NCI-H2196 treated with DMSO at 0.1 percent for 48 hours (cell line): Measurements from ENCODE around the gene LNP1.

Experiments
- DNase-seq: peaks from one replicate; lab custom pipeline; 2025; ENCODE audit not compliant: unreplicated experiment; lab: John Stamatoyannopoulos, UW

The LNP1 gene

DNA sequence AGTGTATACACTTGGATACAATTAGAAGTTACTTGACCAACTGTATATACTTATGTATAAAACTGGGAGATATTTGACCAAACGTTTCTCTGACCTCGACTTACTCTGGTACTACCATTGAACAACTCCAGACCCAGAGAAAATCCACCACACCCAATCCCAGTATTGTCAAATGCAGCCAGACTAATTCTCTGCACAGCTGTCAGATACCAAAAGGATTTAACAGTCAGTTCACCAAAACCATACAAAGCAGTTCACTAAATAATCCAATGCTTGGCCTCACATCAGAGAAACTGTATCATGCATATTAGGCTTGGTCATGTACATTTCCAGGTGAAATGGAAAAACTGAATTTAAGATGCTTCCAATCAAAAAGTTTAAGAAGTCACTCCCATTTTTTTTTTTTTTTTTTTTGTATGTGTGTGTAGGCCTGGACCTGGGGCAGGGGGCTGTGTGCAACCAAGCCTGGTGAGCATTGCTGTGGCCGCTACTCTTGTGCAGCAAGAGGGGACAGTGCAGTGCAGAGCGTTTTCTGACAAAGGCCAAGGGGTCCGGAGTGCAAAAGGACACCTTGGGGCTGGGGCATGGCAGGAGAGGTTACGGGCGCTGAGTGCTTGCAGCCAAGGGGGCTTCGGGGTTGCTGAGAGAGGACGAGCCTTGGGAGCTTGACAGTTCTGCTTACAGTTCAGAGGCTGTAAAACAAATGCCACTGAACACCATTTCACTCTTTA lies 1.8 kb upstream of the LNP1 start:
- no peak for DNase-seq

DNA sequence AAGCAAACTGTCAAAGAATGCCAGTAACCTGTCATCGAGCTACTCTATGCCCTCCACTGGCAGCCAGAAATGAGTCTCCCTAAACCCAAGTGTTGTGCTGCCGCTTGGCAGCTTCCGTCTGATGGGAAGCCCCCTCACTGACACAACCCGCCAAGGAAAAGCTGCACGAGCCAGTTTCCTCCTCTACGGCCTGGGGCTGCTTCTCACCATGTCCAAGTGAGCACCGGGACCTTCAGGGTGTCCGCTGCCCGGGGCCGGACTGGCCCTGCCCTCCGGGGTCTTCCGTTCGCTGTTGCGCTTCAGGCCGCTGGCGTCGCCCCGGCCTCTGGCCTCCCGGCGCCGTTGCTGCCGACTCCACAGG lies 940 bp upstream of the LNP1 start:
- no peak for DNase-seq

DNA sequence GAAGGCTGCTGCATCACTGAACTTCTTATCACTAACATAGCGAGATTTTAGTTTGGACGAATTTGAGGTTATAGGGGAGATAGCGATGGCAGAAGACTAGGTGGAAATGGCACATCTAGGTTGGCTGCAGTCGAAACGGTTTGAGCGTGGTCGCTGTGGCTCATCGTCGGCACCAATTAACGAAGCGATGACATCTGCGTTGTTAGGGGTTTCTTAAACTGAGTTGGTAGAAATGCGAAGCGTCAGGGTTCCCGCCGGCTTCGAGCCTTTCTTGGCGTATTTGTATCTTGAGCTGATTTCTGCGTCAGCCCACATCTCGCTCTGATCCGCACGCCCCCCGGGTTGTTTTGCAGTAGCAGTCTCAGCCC lies 319 bp downstream of the LNP1 start:
- DNase-seq: peak; percentile 73

DNA sequence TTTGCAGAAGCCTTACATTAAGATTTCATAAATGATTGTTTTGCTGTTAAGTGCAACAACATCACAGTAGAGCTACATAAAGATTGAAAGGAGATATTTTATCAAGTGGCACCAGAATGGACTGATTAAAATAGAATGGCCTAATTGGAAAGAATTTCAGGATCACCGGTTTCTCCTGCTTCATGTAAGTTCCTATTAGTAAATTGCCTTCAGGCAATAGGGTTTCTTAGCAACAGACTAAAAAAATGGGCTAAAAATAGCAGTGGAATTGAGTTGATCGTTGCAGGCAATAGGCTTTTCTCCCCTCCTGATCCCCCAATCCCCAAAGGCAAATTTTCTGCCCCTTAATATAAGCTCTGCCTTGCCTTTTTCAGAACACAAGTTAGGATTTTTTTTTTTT lies 917 bp downstream of the LNP1 start:
- DNase-seq: no peak

DNA sequence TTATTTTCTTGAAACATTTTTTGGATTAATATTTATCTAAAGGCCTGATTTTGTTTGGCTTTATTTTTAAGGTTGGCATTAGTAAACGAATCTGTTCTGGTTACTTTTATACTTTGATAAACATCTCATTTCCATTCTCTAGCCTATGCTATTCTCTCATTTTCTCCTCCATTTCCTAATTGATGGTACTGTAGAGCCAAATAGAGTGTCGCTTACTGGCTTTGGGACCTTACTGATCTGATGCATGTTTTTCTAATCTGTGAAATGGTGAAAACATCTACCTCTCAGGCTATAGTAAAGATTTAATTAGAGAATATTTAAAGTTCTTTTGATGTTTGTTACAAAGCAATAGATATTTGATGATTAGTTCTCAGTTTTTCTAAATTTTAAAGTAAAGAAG lies 1.6 kb downstream of the LNP1 start:
- no peak for DNase-seq

DNA sequence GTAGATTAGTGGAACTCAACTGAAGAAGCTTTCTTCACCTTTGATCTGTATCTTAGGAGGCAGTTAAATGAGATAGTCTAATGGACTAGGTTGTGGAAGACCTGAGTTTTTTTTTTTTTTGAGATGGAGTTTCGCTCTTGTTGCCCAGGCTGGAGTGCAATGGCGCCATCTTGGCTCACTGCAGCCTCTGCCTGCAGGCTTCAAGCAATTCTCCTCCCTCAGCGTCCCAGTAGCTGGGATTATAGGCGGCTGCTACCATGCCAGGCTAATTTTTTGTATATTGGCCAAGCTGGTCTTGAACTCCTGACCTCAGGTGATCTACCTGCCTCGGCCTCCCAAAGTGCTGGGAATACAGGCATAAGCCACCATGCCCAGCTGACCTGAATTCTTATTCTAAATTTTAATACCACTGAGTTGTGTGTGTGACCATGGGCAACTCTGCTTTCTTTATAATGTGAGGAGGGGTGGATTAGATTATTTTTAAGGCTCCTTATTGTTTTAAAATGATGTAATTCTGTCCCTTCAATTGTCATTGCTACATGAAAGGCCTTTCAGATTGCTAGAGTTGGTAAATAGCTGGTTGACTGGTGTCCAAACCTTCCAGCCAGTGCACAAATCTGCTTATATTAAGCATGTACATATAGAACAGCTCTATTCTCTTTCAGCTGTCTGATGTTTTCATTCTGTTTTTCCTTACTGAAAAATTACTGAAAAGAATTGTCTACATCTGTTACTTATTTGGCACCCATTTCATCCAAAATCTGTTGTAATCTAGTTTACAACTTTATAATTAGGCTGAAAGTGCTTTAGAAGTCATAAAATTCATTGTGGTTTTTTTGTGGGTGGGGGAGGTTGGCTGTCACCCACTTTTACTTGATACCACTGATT lies 2.3 kb downstream of the LNP1 start:
- DNase-seq: no peak

DNA sequence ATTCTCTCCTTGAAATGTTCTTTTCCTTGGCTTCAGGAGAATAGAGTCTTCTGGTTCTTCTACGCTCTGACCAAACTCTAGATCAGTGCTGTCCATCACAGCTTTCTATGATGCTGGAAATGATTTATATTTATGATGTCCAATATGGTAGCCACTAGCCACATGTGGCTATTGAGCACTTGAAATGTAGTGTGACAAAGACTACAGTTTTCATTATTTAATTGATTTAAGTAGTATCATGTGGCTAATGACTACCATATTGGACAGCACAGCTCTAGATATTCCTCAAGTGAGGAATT lies 2.9 kb downstream of the LNP1 start:
- DNase-seq: no peak

DNA sequence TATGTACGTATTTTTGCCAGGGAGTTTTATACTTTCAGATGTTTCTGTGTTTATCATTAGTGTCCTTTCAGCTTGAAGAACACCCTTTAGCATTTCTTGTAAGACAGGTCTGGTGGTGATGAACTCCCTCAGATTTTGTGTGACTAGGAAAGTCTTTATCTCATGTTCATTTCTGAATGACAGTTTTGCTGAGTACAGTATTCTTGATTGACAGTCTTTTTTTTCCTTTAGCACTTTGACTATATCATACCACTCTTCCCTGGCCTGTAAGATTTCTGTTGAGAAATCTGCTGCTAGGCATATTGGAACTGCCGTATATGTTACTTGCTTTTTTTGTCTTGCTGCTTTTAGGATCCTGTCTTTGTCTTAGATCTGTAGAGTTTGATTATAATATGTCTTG lies 5.8 kb downstream of the LNP1 start:
- DNase-seq: no peak

DNA sequence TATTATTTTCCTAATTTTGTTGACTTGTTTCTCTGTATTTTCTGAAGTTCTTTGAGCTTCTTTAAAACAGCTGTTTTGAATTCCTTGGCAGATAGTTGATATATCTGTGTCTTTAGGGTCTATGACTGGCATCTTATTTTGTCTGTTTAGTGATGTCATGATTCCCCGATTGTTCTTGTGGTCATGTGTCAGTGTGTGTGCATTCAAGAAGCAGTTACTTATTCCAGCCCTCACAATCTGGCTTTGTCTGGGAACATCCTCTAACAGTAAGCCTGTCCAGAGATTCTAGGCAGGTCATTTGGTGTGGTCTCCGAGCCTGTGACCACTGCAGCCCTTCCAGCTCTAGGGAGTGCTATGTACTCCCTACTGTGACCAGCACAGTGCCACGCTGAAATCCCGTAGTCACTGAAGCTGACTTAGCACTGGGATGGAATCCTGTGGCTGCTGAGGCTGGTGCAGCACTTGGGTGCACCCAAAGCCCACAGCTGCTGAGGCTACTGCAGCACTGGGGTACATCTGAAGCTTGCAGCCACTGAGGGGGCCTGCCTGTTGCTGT lies 6.7 kb downstream of the LNP1 start:
- no peak for DNase-seq

DNA sequence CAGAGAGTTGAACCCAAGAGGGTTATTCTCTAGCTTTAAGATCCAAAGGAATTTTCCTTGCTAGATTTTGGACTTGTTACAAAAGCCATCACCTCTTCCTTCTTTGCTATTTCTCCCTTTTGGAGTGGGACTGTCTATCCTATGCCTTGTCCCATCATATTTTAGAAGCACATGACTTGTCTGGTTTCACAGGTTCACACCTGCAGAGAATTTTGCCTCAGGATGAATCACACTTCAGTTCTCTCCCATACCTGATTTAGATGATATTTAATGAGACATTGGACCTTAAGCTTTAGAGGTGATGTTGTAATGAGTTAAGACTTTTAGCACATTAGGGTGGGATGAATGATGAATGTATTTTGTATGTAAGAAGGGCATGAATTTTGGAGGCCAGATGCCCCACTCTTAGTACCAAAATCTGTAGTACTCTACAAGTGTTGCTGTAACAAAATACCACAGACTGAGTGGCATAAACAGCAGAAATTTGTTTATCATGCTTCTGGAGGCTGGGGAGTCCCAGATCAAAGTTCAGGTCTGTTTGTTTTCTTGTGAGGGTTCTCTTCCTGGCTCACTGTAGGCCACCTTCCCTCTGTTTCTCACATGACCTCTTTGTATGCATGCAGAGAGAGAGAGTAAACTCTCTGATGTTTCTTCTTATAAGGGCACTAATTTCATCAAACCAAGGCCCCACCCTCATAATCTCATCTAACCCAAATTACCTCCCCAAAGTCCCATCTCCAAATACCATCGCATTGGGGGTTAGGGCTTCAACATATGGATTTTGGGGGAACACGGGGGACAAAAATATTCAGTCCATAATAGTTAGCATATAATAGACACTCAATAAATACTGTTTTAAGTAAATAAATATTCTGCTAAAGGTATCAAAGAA lies 10.0 kb downstream of the LNP1 start:
- DNase-seq: no peak

DNA sequence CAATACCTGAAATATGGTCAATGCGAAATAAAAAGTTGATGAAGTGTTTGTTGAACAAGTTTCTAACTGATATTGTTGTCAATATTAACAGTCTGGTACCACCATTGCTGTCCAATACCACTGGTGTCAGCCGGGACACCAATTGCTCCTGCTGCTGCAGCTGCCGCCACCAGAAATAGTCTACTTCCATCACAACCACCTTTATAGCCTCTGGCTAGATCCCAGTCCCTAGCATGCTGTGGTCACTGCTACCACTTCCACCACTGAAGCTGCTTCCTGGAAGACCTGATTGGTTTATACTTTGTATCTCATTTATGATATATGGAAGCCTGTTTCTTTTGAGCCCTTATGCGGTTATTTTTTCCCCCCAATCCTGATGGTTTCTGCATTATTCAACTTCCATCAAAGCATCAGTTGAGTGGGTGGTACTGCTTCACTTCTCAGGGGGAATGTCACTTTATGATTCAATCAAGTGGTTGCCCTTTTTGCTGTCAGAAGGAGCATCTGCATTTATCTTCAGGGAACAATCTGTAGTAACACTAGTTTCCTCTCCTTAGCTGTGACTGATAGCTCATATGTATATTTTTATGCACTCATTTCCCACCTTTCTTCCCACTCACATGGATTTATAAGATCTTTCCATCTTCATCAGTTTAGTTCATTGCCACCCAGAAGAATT lies 11.7 kb downstream of the LNP1 start:
- DNase-seq: no peak

DNA sequence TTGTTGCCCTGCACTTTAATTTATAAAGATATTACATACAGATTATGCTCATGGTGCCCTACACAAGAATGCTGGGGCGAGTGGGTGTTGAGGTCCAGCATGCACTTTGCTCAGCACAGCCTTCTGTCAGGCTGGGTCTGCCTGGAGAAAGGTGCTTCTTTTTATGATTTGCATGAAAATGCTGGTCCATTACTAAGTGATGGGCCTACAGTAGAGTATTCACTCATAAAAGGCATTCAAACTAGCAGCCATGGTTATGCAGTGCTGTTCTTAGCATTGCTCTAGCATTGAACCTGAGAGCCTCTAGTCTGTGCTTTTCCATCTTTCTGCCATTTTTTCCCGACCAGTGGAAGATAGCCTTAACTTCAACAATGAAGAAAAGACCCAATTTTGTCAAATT lies 12.3 kb downstream of the LNP1 start:
- DNase-seq: no peak

DNA sequence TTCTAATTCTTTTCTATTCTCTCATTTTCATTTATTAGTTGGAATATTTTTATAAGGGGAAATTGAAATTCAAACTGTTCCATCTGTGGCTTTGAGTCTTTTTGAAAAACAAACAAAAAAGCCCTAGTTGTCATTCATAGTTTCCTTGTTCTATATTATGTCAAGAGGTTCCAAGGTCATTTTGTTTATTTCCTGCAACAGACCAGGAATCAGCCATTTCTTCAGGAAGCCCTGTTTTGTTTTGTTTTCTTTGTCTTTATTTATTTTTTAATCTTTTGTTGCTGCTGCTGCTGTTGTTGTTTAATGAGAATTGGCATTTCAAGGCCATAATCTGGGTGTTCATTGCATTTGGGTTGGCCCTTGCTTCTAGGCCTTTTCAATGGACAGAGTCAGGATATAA lies 14.8 kb downstream of the LNP1 start:
- no peak for DNase-seq

DNA sequence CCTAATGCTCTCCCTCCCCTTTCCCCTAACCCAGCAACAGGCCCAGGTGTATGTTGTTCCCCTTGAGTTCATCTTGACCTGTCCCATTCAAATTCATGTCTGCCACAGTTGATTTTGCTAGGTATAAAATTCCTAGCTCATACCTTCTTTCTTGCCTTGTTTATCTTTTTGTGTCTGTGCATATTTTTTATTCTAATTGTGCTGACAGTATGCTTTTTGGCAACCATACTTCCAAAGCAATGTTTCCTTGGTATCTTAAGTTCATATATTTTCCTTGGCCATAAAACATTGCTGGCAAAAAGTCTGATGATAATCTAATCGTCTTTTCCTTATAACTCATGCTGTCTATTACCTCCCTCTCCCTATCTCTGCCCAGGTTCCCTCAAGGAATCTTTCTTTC lies 15.5 kb downstream of the LNP1 start:
- no peak for DNase-seq

DNA sequence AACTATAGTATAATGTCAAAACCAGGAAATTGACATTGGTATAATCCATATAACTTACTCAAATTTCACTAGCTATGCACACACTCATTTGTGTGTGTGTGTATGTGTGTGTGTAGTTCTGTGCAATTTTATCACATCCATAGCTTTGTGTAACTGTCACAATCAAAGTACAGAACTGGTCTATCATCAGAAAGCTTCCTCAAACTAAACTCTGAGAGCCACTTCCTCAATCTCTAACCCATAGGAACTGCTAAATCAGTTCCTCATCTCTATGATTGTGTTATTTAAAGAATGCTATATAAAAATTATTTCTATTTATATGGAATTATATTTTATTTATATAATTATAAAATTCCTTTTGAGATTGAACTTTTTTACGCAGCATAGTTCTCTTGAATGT lies 18.1 kb downstream of the LNP1 start:
- no peak for DNase-seq

DNA sequence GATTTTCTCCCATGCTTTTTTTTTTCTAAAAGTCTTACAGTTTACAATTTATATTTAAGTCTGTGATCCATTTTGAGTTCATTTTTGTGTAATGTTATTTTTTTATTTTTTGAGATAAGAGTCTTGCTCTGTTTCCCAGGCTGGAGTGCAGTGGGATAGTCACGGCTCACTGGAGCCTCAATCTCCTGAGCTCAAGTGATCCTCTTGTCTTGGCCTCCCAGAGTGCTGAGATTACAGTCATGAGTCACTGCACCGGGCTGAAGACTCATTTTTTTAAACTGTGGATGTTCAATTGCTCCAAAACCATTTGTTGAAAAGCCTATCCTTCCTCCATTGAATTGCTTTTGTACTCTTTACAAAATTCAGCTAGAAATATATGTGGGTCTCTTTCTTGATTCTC lies 19.5 kb downstream of the LNP1 start:
- no peak for DNase-seq

DNA sequence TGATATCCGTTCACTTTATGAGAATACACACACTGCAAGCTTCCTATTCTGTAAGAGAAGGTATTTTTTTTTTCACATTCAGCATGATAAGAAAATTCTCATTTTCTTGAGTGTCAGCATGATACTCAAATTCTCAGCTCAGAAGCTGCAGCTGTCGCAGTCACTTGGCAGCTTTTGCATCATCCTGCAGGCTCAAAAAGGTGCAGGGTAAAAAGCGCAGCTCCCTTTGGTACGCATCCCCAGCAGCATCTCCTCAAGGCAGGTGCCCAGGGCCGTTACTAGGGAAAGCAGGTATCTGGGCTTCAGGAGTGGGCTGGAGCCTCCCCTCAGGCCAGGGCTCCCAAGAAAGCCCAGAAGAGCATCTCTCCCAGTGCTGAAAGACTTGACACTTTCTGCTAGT lies 22.3 kb downstream of the LNP1 start:
- DNase-seq: no peak

DNA sequence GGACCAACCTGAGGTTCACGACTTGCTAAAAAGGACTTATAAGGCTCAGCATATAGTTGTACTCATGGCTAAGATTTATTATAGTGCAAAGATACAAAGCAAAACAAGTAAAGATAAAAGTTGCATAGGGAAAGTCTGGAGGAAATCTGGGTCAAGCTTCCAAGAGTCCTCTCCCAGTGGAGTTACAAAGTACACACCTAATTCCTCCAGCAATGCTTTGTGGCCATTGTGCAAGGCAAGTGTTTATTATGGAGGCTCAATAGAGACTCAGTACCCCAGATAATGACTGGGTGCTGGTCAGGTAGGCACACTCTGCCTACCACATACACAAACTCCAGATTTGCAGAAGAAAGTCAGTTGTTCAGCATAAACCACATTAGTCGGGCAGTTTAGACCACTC lies 22.9 kb downstream of the LNP1 start:
- no peak for DNase-seq

DNA sequence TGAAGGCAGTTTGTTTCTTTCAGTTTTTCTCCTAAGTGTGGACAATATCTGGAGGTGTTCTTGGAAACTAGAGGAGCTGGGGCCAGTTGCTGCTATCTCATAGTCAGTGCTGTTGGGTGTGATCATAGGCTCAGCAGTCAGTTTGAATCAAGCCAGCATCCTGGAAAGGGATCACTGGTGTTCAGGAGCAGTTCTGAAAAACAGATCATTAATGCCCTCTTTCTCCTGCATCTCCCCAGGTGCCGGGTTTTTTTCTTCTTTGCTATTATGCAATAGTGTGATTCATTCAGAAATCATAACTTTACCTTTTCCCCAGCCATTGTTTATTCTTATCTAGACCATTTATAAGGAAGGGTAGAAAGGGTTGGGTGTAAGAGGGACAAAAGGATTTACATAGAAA lies 24.0 kb downstream of the LNP1 start:
- DNase-seq: no peak

DNA sequence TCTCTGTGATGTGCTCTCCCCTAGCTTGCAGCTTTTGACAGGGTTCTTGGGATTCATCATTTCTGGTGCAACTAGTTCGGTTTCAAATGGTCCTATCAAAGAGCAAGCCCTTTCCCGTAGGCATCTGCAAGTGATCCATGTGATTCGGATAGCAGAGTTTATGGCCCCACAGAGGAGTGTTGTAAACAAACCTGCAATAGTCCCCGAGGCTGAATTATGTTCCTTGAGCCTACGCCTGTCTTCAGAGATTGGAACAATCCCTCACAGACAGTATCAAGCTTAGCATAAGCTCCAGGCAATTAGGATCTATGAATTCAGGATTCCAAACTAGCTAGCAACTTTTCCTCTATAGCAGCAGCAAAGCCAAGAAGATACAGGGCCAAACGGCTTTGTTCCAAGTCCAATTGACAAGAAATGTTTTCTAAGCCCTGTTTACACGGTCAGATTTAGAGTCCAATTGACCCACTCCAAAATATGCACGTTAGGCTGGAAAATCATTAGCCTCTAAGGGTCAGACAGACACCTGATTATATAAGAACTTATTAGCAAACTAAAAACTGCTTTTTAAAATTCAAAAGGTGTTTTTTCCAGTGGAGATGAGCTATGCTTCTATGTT lies 24.8 kb downstream of the LNP1 start:
- DNase-seq: no peak

DNA sequence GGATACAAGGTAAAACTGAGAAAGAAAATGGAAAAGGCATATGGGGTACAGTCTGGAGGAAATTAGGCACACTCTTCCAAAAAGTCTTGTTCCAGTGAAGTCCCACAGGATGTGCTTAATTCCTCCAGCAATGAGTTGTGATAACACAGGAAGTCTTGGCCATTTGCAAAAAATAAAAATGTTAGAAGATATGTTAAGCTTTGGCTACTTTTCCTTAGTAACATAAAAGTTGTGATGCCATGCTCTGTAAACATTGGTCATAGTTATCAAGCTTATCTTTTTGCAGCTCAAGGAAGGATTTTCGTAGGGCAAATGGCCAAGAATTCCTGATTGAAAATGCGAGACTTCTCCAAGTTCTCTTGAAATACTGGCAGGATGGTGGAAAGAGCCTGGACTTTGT lies 26.4 kb downstream of the LNP1 start:
- DNase-seq: no peak
